ENCODE results near the gene INSIG2.

INSIG2 gene

DNA sequence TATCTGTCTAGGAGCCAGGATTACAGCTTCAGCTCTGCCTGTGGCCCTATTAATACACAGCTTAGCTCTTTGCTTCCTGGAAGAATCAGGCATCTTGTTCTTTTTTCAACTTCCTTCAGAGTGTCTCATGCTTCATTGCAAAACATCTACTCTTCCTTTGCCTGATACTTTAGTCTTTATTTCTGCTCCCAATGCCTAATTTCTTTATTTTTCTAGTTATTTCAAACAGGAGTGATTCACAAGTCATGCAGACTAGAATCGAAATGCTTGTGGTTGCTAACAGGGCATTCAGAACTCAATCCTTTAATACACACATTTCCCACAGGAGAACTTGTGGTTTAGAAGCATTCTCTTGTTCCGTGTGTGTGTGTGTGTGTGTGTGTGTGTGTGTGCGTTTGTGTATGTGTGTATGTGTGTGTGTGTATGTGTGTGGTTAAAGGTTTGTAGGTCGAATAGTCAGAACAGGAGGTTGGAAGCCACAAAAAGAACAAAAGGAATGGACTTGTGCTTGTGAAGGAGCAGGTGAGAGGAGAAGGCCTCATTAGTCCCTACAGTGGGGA, 28.3 kb upstream of the INSIG2 start:
- Histone ChIP-seq H3K4me1 (ENCODE audit: control extremely low read depth in 1 of 4, control insufficient read depth in 4 of 4, insufficient read depth in 4 of 4, low read length in 3 of 4) (peaks cover 6 to 9% (median 7%) of the 10 kb centered on the region in 4 experiments), H3K4me3 (ENCODE audit: control insufficient read depth in 1 of 7, extremely low read depth in 1 of 7, insufficient read depth in 4 of 7, low read depth in 2 of 7, low read length in 6 of 7) (no peak overlapping the region), H3K36me3 (ENCODE audit: control insufficient read depth in 4 of 4, insufficient read depth in 4 of 4, low read length in 3 of 4) (no peaks in the 10 kb centered on the region), H3K27ac (ENCODE audit: insufficient read depth in 1 of 2, low read depth in 1 of 2, low read length in 2 of 2, poor library complexity in 1 of 2, severe bottlenecking in 2 of 2) (no peak overlapping the region), H3K9me3 (ENCODE audit: control extremely low read depth in 1 of 5, control insufficient read depth in 4 of 5, insufficient read depth in 2 of 5, low read depth in 1 of 5, low read length in 4 of 5) (no peaks in the 10 kb centered on the region), H3K27me3 (replicated peaks in 2 of 5; ENCODE audit: control insufficient read depth in 4 of 5, insufficient read depth in 5 of 5, low read length in 4 of 5) (no peaks in the 10 kb centered on the region)
- WGBS (ENCODE audit: insufficient coverage): 13% methylated on average over 1 of the region's 4 CpGs
- ChIA-PET POLR2A (no interaction called here), CTCF (interaction anchor here (0.9 to 8.1 kb wide), 5 partner anchors 8 to 132 kb away, joined by 3 to 59 read pairs (median 20); no protein-coding TSS in a partner anchor)
- peak in 1 of 3 donors; percentile 17 for DNase-seq

DNA sequence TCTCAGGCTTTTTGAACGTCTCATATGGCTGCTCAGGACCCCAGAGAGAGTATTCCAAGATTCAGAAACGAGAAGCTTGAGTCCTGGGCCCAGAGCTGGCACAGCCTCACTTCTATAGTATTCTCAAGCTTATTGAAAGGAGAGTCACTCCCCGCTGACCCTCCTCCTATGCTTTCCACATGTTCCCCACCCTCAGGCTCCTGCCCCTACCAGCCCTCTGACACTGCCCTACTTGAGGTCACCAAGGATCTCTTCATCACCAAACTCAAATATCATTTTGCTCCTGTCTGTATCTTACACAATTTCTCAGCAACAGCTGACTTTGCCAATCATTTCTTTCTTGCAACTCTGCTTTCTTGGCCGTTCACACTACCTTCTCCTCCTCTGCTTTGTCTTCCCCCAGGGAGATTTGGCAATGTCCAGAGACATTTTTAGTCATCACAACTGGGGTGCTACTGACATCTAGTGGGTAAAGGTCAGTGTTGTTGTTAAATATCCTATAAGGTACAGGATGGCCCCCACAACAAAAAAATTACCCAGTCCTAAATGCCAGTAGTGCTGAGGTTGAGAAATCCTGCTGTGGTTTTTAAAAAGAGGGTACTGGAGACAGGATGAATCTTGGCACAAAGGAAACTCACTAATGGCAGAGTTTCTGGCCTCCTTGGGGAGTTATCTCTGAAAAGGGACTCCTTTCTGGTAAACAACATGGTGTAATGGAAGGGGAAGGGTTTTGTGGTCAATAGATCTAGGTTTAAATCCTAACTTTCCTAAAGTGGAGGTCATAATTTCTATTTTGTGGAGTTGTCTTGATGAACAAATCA, 26.9 kb upstream of the INSIG2 start:
- Histone ChIP-seq H3K27me3 (replicated peaks in 2 of 5; ENCODE audit: control insufficient read depth in 4 of 5, insufficient read depth in 5 of 5, low read length in 4 of 5) (no peaks in the 10 kb centered on the region), H3K4me3 (ENCODE audit: control insufficient read depth in 1 of 7, extremely low read depth in 1 of 7, insufficient read depth in 4 of 7, low read depth in 2 of 7, low read length in 6 of 7) (no peak overlapping the region), H3K9me3 (ENCODE audit: control extremely low read depth in 1 of 5, control insufficient read depth in 4 of 5, insufficient read depth in 2 of 5, low read depth in 1 of 5, low read length in 4 of 5) (no peaks in the 10 kb centered on the region), H3K27ac (ENCODE audit: insufficient read depth in 1 of 2, low read depth in 1 of 2, low read length in 2 of 2, poor library complexity in 1 of 2, severe bottlenecking in 2 of 2) (no peak overlapping the region), H3K4me1 (ENCODE audit: control extremely low read depth in 1 of 4, control insufficient read depth in 4 of 4, insufficient read depth in 4 of 4, low read length in 3 of 4) (peaks cover 6 to 9% (median 6%) of the 10 kb centered on the region in 4 experiments), H3K36me3 (ENCODE audit: control insufficient read depth in 4 of 4, insufficient read depth in 4 of 4, low read length in 3 of 4) (no peaks in the 10 kb centered on the region)
- 87% methylated on average over 4 of the region's 4 CpGs for WGBS (ENCODE audit: insufficient coverage)
- ChIA-PET POLR2A (no interaction called here), CTCF (interaction anchor here (0.9 to 8.1 kb wide), 8 partner anchors 9 to 131 kb away, joined by 3 to 59 read pairs (median 4); no protein-coding TSS in a partner anchor)
- DNase-seq: peak; percentile 31 to 46 (median 39)

DNA sequence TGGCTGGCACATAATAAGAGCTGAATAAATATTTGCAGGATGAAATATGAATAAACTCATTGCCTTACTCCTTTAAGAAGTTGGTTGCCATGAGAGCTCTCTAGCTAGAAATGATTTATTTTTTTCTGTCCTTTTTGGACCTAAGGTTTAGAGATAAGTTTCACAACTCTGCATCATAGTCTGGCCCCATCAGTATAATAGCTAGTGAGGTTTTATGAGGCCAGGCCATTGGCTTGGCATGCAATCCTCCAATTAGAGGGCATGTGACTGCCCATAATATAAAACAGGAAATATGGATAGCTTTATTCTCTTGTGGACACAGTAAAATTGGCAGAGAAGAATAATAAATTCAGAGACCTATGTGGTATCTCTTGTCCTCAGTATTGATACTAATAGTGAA, 26.2 kb upstream of the INSIG2 start:
- DNase-seq: no peak
- Histone ChIP-seq H3K4me3 (ENCODE audit: control insufficient read depth in 1 of 7, extremely low read depth in 1 of 7, insufficient read depth in 4 of 7, low read depth in 2 of 7, low read length in 6 of 7) (no peak overlapping the region), H3K4me1 (ENCODE audit: control extremely low read depth in 1 of 4, control insufficient read depth in 4 of 4, insufficient read depth in 4 of 4, low read length in 3 of 4) (peaks cover 4 to 9% (median 6%) of the 10 kb centered on the region in 4 experiments), H3K9me3 (ENCODE audit: control extremely low read depth in 1 of 5, control insufficient read depth in 4 of 5, insufficient read depth in 2 of 5, low read depth in 1 of 5, low read length in 4 of 5) (no peaks in the 10 kb centered on the region), H3K27me3 (replicated peaks in 2 of 5; ENCODE audit: control insufficient read depth in 4 of 5, insufficient read depth in 5 of 5, low read length in 4 of 5) (no peaks in the 10 kb centered on the region), H3K36me3 (ENCODE audit: control insufficient read depth in 4 of 4, insufficient read depth in 4 of 4, low read length in 3 of 4) (no peaks in the 10 kb centered on the region), H3K27ac (ENCODE audit: insufficient read depth in 1 of 2, low read depth in 1 of 2, low read length in 2 of 2, poor library complexity in 1 of 2, severe bottlenecking in 2 of 2) (no peak overlapping the region)
- POLR2A ChIA-PET: no interaction called here
- CTCF ChIA-PET: interaction anchor here (0.6 to 8.1 kb wide), 8 partner anchors 10 to 92 kb away, joined by 3 to 59 read pairs (median 4); no protein-coding TSS in a partner anchor

DNA sequence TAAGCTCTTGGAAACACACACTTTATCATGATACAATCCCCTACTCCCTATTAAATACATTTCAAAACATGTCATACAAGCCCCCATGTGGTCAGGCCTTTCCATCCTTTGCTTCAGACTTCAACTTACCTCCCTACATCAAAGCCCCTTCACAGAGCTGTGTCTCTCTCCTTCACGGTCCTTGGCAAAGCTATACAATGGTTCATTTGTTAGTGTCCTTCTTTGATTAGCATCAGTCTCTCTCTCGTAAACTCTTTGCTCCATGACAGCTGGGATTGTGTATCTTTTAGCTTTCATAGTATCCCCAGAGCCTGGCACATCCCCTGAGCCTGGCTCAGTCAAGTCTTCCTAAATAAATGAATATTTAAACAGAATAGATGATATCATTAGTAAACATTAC, 25.6 kb upstream of the INSIG2 start:
- no peak overlapping the region for H3K4me3 ChIP-seq (ENCODE audit: control insufficient read depth in 1 of 7, extremely low read depth in 1 of 7, insufficient read depth in 4 of 7, low read depth in 2 of 7, low read length in 6 of 7)
- no peak overlapping the region for H3K27ac ChIP-seq (ENCODE audit: insufficient read depth in 1 of 2, low read depth in 1 of 2, low read length in 2 of 2, poor library complexity in 1 of 2, severe bottlenecking in 2 of 2)
- POLR2A ChIA-PET: no interaction called here
- H3K27me3 ChIP-seq (replicated peaks in 2 of 5; ENCODE audit: control insufficient read depth in 4 of 5, insufficient read depth in 5 of 5, low read length in 4 of 5): no peaks in the 10 kb centered on the region
- H3K36me3 ChIP-seq (ENCODE audit: control insufficient read depth in 4 of 4, insufficient read depth in 4 of 4, low read length in 3 of 4): no peaks in the 10 kb centered on the region
- CTCF ChIA-PET: interaction anchor here (0.9 to 8.1 kb wide), 5 partner anchors 11 to 55 kb away, joined by 3 to 59 read pairs (median 20); no protein-coding TSS in a partner anchor
- no peak for DNase-seq
- no peaks in the 10 kb centered on the region for H3K9me3 ChIP-seq (ENCODE audit: control extremely low read depth in 1 of 5, control insufficient read depth in 4 of 5, insufficient read depth in 2 of 5, low read depth in 1 of 5, low read length in 4 of 5)
- WGBS (ENCODE audit: insufficient coverage): 80% methylated on average over 2 of the region's 2 CpGs
- H3K4me1 ChIP-seq (ENCODE audit: control extremely low read depth in 1 of 4, control insufficient read depth in 4 of 4, insufficient read depth in 4 of 4, low read length in 3 of 4): peaks cover 4 to 9% (median 6%) of the 10 kb centered on the region in 4 experiments

DNA sequence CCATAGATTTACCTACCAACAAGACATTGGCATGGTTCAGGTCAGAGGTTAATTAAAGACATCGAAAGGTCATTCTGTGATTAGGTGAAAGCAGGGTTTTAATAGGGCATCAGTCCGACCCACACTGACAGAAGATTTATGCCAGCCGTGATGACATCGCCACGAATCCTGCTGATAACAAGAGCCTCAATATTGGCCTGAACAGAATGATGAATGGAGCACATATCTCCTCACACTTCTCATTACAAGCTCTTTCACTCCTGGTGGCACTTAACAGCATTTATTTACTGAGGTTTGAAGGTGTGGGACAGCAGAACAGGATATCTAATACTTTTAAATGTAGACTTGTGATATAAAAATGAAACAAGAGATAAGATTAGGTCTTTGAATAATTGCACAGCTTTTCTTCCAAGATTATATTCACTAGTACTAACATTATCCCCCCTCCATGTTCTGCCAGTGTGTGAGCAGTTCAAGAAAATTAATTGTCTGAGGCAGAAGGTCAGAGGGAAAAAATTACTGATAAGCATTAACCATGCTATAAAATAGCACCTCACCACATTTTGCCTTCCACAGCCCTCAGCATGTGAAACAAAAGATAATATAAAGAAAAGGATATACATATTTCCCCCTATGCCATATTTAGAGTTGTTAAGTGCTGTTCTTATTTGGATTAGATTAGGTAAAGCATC, 23.1 kb upstream of the INSIG2 start:
- ChIA-PET CTCF (interaction anchor here (1.5 to 8.1 kb wide), 2 partner anchors 18 to 27 kb away, joined by 4 to 59 read pairs; no protein-coding TSS in a partner anchor), POLR2A (no interaction called here)
- H3K27ac ChIP-seq (ENCODE audit: insufficient read depth in 1 of 2, low read depth in 1 of 2, low read length in 2 of 2, poor library complexity in 1 of 2, severe bottlenecking in 2 of 2): no peak overlapping the region
- H3K4me1 ChIP-seq (ENCODE audit: control extremely low read depth in 1 of 4, control insufficient read depth in 4 of 4, insufficient read depth in 4 of 4, low read length in 3 of 4): peaks cover under 1 to 5% (median 5%) of the 10 kb centered on the region in 4 experiments
- WGBS (ENCODE audit: insufficient coverage): 83% methylated on average over 3 of the region's 5 CpGs
- H3K27me3 ChIP-seq (replicated peaks in 2 of 5; ENCODE audit: control insufficient read depth in 4 of 5, insufficient read depth in 5 of 5, low read length in 4 of 5): no peaks in the 10 kb centered on the region
- no peak overlapping the region for H3K4me3 ChIP-seq (ENCODE audit: control insufficient read depth in 1 of 7, extremely low read depth in 1 of 7, insufficient read depth in 4 of 7, low read depth in 2 of 7, low read length in 6 of 7)
- DNase-seq: peak in 2 of 3 donors; percentile 53 to 71
- no peaks in the 10 kb centered on the region for H3K36me3 ChIP-seq (ENCODE audit: control insufficient read depth in 4 of 4, insufficient read depth in 4 of 4, low read length in 3 of 4)
- no peaks in the 10 kb centered on the region for H3K9me3 ChIP-seq (ENCODE audit: control extremely low read depth in 1 of 5, control insufficient read depth in 4 of 5, insufficient read depth in 2 of 5, low read depth in 1 of 5, low read length in 4 of 5)

DNA sequence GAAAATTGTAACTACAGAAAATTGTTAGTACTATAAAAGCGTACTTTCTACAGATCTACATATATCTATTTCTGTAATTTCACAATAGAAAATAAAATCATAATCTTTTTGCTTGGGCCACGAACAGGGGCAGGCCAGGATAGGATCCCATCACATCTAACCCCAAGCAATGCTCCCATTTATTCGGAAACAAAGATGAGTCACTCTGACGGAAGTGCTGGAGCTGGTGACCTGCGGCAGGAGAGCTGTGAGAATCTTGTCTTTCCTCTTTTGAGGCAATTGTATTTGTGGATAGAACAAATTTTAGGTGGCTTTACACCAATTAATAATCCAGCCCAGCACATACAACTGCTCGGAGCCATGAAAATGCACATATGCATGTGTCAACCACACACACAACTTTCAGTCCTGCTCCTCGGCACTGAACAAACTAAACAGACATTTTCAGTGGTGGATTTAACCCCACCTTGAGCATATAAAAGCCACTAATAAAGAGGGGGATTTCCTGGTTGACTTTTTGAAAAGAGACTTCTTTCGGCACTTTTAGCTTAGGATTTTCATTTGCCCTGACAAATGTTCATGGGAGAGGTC, 22.3 kb upstream of the INSIG2 start:
- WGBS (ENCODE audit: insufficient coverage): 100% methylated on average over 1 of the region's 8 CpGs
- H3K36me3 ChIP-seq (ENCODE audit: control insufficient read depth in 4 of 4, insufficient read depth in 4 of 4, low read length in 3 of 4): no peaks in the 10 kb centered on the region
- POLR2A ChIA-PET: interaction anchor here (0.5 kb wide), 1 partner anchor 33 kb away, joined by 3 read pairs; no protein-coding TSS in a partner anchor
- H3K27me3 ChIP-seq (replicated peaks in 2 of 5; ENCODE audit: control insufficient read depth in 4 of 5, insufficient read depth in 5 of 5, low read length in 4 of 5): no peaks in the 10 kb centered on the region
- DNase-seq: no peak
- CTCF ChIA-PET: interaction anchor here (1.1 to 2.5 kb wide), 5 partner anchors 13 to 28 kb away, joined by 3 to 10 read pairs (median 4); no protein-coding TSS in a partner anchor
- H3K27ac ChIP-seq (ENCODE audit: insufficient read depth in 1 of 2, low read depth in 1 of 2, low read length in 2 of 2, poor library complexity in 1 of 2, severe bottlenecking in 2 of 2): no peak overlapping the region
- no peaks in the 10 kb centered on the region for H3K9me3 ChIP-seq (ENCODE audit: control extremely low read depth in 1 of 5, control insufficient read depth in 4 of 5, insufficient read depth in 2 of 5, low read depth in 1 of 5, low read length in 4 of 5)
- peaks cover 0 to 2% (median under 1%) of the 10 kb centered on the region in 4 experiments for H3K4me1 ChIP-seq (ENCODE audit: control extremely low read depth in 1 of 4, control insufficient read depth in 4 of 4, insufficient read depth in 4 of 4, low read length in 3 of 4)
- no peak overlapping the region for H3K4me3 ChIP-seq (ENCODE audit: control insufficient read depth in 1 of 7, extremely low read depth in 1 of 7, insufficient read depth in 4 of 7, low read depth in 2 of 7, low read length in 6 of 7)
